ENCODE data around the gene RGS16.

RGS16 gene

GRCh38 chr1:182629499-182630096 is 25.4 kb upstream of the RGS16 start:
- no peak for DNase-seq (ENCODE audit: low read depth)

- DNase-seq (ENCODE audit: low read depth) = no peak
These were observed 24.9 kb upstream of the RGS16 start for GRCh38 chr1:182629080-182629479.

GRCh38 chr1:182628657-182629056 is 24.5 kb upstream of the RGS16 start:
- no peak for DNase-seq (ENCODE audit: low read depth)

GRCh38 chr1:182627622-182628021 is 23.4 kb upstream of the RGS16 start:
- DNase-seq (ENCODE audit: low read depth) = no peak

GRCh38 chr1:182626527-182626926 is 22.3 kb upstream of the RGS16 start:
- DNase-seq (ENCODE audit: low read depth) = no peak

GRCh38 chr1:182625719-182626504 is 21.7 kb upstream of the RGS16 start:
- no peak for DNase-seq (ENCODE audit: low read depth)

GRCh38 chr1:182625024-182625423 is 20.8 kb upstream of the RGS16 start:
- DNase-seq (ENCODE audit: low read depth) = no peak

GRCh38 chr1:182624577-182624976 is 20.4 kb upstream of the RGS16 start:
- DNase-seq (ENCODE audit: low read depth) = no peak

GRCh38 chr1:182622901-182623528 is 18.8 kb upstream of the RGS16 start:
- DNase-seq (ENCODE audit: low read depth) = no peak

GRCh38 chr1:182621906-182622305 is 17.7 kb upstream of the RGS16 start:
- DNase-seq (ENCODE audit: low read depth) = no peak

- DNase-seq (ENCODE audit: low read depth) = no peak
These were observed 16.9 kb upstream of the RGS16 start for GRCh38 chr1:182620924-182621585.

- no peak for DNase-seq (ENCODE audit: low read depth)
These were observed 13.7 kb upstream of the RGS16 start for GRCh38 chr1:182617734-182618351.

- DNase-seq (ENCODE audit: low read depth) = no peak
These were observed 12.8 kb upstream of the RGS16 start for GRCh38 chr1:182617014-182617429.

GRCh38 chr1:182616130-182617013 is 12.2 kb upstream of the RGS16 start:
- no peak for DNase-seq (ENCODE audit: low read depth)

- no peak for DNase-seq (ENCODE audit: low read depth)
These were observed 11.4 kb upstream of the RGS16 start for GRCh38 chr1:182615468-182616129.

GRCh38 chr1:182614796-182615454 is 10.7 kb upstream of the RGS16 start:
- no peak for DNase-seq (ENCODE audit: low read depth)

GRCh38 chr1:182611787-182612186 is 7.6 kb upstream of the RGS16 start:
- no peak for DNase-seq (ENCODE audit: low read depth)

GRCh38 chr1:182611326-182611725 is 7.1 kb upstream of the RGS16 start:
- DNase-seq (ENCODE audit: low read depth) = no peak

- DNase-seq (ENCODE audit: low read depth) = no peak
These were observed 6.5 kb upstream of the RGS16 start for GRCh38 chr1:182610606-182611194.
